Esophagus squamous epithelium (tissue), 5 donors: ENCODE data around the gene RUSF1. TPM values are rescaled to one million over a fixed set of nuclear protein-coding genes. Genes with fewer than 3 reads are reported as not detected.

Experiments used
- DNase-seq: peaks from one replicate; lab custom pipeline; 2025; lab: John Stamatoyannopoulos, UW
- H3K27ac ChIP-seq, 4 donors: fragments of 200-600 bp; sonication (generic); one replicate each; pipeline ENCODE4 v1.5.1; 2016 to 2019; ENCODE audit warnings: mild to moderate bottlenecking in 1 of 4
- H3K27me3 ChIP-seq, 4 donors: fragments of 200-600 bp; sonication (generic); 1 replicate in 3 of 4; 2 replicates in 1 of 4; pipeline versions ENCODE4 v1.5.1 to v1.6.0; 2017 to 2021; ENCODE audit warnings: antibody characterized with exemption in 1 of 4
- H3K36me3 ChIP-seq, 3 donors: fragments of 200-600 bp; sonication (generic); one replicate each; pipeline ENCODE4 v1.5.1; 2016 to 2019
- H3K4me1 ChIP-seq, 3 donors: fragments of 200-600 bp; sonication (generic); one replicate each; pipeline ENCODE4 v1.5.1; 2017 to 2019
- H3K4me3 ChIP-seq, 4 donors: fragments of 200-600 bp; sonication (generic); 1 replicate in 3 of 4; 2 replicates in 1 of 4; pipeline ENCODE4 v1.5.1; 2016 to 2019; ENCODE audit warnings: mild to moderate bottlenecking in 2 of 4, moderate library complexity in 1 of 4
- H3K9me3 ChIP-seq, 3 donors: fragments of 200-600 bp; sonication (generic); one replicate each; pipeline ENCODE4 v1.5.1; 2016 to 2019
- POLR2A ChIP-seq, 4 donors: fragments of 450-650 bp; IDR thresholded peaks; one replicate each; pipeline ENCODE4 v1.6.1; 2017; ENCODE audit warnings: antibody characterized with exemption in 4 of 4, mild to moderate bottlenecking in 4 of 4, moderate library complexity in 3 of 4
- WGBS, 2 donors: methylation state at CpG; one replicate each; pipeline ENCODE4 v1.1.5; 2018; 5-methylcytosine and 5-hydroxymethylcytosine counted together
- intact Hi-C: fragments of 100-400 bp; cut with DNase I; formaldehyde crosslinking; loops from one replicate; pipeline ENCODE4 v1.15.0; 2022
- total RNA-seq, 4 donors: library from RNA; depleted of rRNA; stranded (reverse); fragments of >200 nt; gene quantifications; one replicate each; pipeline ENCODE4 v1.1.0, GENCODE V29; 2016
- TF ChIP-seq, protein P1 (sequence below), 6 experiments: fragments of 450-650 bp in 4 of 6; fragments of 200-600 bp in 2 of 6; sonication (generic) in 2 of 6; IDR thresholded peaks; one replicate each; pipeline ENCODE4 v1.5.1; 2016 to 2019; ENCODE audit warnings: antibody characterized with exemption in 6 of 6, mild to moderate bottlenecking in 4 of 6, moderate library complexity in 4 of 6
- donor health status: DM: yes; HTN: yes; CAD: no.

RUSF1 gene
- total RNA-seq, 4 donors from 2014 or later, result 33.7 to 52.3 (median 39.1) TPM

DNA sequence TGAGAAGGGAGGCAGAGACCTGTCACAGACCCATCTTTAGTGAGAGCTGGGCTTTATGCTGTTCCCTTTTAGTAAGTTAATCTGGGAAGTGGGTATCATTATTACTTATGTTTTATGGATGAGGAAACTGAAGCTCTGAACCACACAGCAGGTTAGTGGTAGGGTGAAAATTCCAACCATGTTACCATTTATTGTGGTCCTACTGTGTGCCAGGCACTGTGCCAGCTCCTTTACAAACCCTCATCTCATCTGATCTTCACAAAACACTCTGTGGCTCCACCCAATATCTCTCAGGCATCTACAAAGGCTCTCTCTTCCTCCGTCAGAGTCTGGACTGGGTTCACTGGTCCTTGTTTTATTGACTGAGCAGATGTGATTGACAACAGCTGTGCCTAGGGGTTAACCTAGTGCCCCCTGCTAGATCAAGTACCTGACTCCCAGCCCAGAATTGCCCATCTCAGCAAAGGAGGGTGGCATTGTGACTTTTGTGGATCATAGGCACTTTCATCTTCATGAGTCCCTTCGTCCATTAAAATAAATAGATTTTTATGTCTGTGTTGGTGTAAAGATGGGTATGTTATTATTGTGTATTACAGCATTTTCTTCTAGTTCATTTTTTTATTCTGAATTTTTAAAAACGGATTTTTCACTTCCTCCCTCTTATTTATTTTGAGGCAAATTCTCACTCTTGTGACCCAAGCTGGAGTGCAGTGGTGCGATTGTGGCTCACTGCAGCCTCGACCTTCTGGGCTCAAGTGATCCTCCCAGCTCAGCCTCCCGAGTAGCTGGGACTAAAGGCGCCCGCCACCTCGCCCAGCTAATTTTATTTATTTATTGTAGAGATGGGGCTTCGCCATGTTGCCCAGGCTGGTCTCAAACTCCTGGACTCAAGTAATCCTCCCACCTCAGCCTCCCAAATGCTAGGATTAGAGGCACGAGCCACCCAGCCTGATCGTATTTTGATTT, 33.1 kb downstream of the RUSF1 start:
- Histone ChIP-seq H3K4me1 (peaks cover 25 to 78% (median 30%) of the 10 kb centered on the region in 3 donors), H3K4me3 (no peak overlapping the region), H3K27ac (no peak overlapping the region), H3K27me3 (peaks cover 0 to 7% (median 0%) of the 10 kb centered on the region in 4 donors), H3K36me3 (peaks cover 0 to 48% (median 10%) of the 10 kb centered on the region in 3 donors), H3K9me3 (no peaks in the 10 kb centered on the region)
- TF ChIP-seq, protein P1, sequence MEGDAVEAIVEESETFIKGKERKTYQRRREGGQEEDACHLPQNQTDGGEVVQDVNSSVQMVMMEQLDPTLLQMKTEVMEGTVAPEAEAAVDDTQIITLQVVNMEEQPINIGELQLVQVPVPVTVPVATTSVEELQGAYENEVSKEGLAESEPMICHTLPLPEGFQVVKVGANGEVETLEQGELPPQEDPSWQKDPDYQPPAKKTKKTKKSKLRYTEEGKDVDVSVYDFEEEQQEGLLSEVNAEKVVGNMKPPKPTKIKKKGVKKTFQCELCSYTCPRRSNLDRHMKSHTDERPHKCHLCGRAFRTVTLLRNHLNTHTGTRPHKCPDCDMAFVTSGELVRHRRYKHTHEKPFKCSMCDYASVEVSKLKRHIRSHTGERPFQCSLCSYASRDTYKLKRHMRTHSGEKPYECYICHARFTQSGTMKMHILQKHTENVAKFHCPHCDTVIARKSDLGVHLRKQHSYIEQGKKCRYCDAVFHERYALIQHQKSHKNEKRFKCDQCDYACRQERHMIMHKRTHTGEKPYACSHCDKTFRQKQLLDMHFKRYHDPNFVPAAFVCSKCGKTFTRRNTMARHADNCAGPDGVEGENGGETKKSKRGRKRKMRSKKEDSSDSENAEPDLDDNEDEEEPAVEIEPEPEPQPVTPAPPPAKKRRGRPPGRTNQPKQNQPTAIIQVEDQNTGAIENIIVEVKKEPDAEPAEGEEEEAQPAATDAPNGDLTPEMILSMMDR (IDR thresholded peaks at IDR 0.05), result no peak
- TF ChIP-seq POLR2A (IDR thresholded peaks at IDR 0.05), result no peak
- no peak for DNase-seq
- intact Hi-C loops, result no loop called here
- 86 to 87% methylated on average over 12 of the region's 12 CpGs for WGBS, 2 donors

DNA sequence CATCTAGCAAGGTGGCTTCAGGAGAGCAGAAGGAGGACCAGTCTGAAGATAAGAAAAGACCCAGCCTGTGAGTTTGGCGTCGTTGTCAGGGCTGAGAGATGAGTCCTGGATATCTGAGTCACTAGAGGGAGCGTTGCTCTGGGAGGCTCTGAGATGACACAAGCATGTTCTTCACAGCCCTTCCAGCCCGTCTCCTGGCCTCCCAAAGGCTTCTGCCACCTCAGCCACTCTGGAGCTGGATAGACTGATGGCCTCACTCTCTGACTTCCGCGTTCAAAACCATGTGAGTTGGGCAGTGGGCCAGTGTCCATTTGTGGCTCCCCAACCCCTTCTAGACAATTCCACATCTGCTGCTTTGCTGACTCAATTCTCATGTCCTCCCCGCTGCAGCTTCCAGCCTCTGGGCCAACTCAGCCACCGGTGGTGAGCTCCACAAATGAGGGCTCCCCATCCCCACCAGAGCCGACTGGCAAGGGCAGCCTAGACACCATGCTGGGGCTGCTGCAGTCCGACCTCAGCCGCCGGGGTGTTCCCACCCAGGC, 33.9 kb downstream of the RUSF1 start:
- H3K36me3 ChIP-seq, result peaks cover 0 to 48% (median 10%) of the 10 kb centered on the region in 3 donors
- peaks cover 24 to 74% (median 30%) of the 10 kb centered on the region in 3 donors for H3K4me1 ChIP-seq
- no peak overlapping the region for H3K4me3 ChIP-seq
- H3K9me3 ChIP-seq, result no peaks in the 10 kb centered on the region
- intact Hi-C loops, result no loop called here
- H3K27ac ChIP-seq, result peak overlapping the region in 1 of 4 donors; percentile 94
- TF ChIP-seq, protein P1 (IDR thresholded peaks at IDR 0.05), result no peak
- TF ChIP-seq POLR2A (IDR thresholded peaks at IDR 0.05), result no peak
- 77 to 82% methylated on average over 6 to 8 of the region's 12 CpGs for WGBS, 2 donors
- DNase-seq, result no peak
- peaks cover 0 to 7% (median 0%) of the 10 kb centered on the region in 4 donors for H3K27me3 ChIP-seq

- no peak for DNase-seq
- Histone ChIP-seq H3K36me3 (peaks cover 0 to 48% (median 10%) of the 10 kb centered on the region in 3 donors), H3K9me3 (no peaks in the 10 kb centered on the region), H3K4me3 (peak overlapping the region in 2 of 4 donors; percentile 66 to 82), H3K27ac (peak overlapping the region in 3 of 4 donors; percentile 83 to 94 (median 90)), H3K27me3 (peaks cover 0 to 7% (median 0%) of the 10 kb centered on the region in 4 donors), H3K4me1 (peaks cover 24 to 74% (median 30%) of the 10 kb centered on the region in 3 donors)
- intact Hi-C loops, result no loop called here
- no peak for TF ChIP-seq POLR2A (IDR thresholded peaks at IDR 0.05)
- TF ChIP-seq, protein P1 (IDR thresholded peaks at IDR 0.05), result no peak
- 87 to 89% methylated on average over 3 to 5 of the region's 17 CpGs for WGBS, 2 donors
These were observed 34.8 kb downstream of the RUSF1 start for GRCh38 chr16:31473264-31473984.

- no peaks in the 10 kb centered on the region for H3K9me3 ChIP-seq
- DNase-seq, result no peak
- WGBS, 2 donors, result 23 to 24% methylated on average over 20 of the region's 20 CpGs
- no peak for TF ChIP-seq POLR2A (IDR thresholded peaks at IDR 0.05)
- TF ChIP-seq, protein P1 (IDR thresholded peaks at IDR 0.05), result peak; percentile 28 to 67 (median 60)
- H3K4me1 ChIP-seq, result peaks cover 24 to 71% (median 30%) of the 10 kb centered on the region in 3 donors
- peak overlapping the region; percentile 80 to 94 (median 86) for H3K27ac ChIP-seq
- peaks cover 0 to 7% (median 0%) of the 10 kb centered on the region in 4 donors for H3K27me3 ChIP-seq
- peaks cover 0 to 43% (median 8%) of the 10 kb centered on the region in 3 donors for H3K36me3 ChIP-seq
- intact Hi-C loops, result no loop called here
- H3K4me3 ChIP-seq, result peak overlapping the region; percentile 42 to 82 (median 64)
These were observed 35.4 kb downstream of the RUSF1 start for GRCh38 chr16:31472709-31473203.
